Measurements from ENCODE around the gene SHB.

The SHB gene

DNA sequence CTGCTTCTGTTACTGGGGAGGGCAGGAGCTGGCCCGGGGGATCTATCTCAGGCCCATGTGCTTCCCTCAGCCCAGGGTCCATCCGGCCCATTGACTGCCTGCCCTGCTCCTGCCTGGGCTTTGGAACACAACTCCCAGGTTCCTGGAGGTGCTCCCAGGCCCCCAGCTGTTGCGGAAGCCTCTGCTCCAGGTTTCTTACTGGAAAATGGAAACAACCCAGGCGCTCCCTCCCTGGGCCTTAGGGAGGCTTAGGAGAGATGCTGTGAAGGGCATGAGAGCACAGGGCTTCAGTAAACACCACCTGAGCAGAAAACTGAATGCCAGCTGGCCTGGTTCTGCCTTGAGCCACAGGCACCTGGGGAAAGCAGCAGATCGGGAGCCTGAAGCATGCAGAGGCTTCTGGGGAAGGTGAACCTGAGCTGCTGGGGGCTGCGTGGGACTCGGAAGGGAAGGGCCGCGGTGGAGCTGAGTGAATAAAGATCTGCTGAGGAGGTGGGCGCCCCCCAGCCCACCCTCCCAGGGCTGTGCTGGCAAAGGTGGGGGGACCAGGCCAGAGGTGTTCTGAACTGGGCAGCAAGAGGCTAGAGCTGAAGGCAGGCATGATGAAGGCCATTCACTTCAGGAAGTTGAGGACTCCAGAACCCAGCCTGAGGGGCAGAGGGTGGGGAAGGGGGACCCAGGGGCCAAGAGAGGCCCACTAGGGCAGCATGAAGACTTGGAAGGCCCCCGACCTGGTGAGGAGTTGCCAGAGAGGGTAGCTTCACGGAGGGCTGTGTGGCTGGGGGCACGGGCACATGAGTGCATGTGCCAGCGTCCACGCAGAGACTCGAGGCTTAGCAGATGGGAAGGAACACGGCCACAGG is 64.8 kb downstream of the SHB start:
- no peak for DNase-seq

DNA sequence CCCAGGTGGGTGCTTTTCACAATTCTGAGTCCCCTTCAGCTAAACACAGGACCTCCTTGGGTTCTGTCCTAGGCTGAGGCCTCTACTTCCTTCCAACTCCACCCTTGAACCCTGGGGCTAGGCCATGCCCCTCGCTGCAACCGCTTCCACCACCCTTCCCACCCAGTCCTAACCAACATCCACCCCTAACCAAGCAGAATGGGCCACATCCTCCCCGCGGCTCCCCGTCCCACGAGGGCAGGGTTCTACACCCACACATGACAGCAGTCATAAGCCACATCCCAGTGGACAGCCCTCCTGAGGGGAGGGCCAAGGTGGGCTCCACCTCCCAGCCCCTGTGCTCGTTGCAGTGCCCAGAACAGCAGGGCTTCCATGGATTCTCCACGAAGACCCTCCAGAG is 65.8 kb downstream of the SHB start:
- no peak for DNase-seq

DNA sequence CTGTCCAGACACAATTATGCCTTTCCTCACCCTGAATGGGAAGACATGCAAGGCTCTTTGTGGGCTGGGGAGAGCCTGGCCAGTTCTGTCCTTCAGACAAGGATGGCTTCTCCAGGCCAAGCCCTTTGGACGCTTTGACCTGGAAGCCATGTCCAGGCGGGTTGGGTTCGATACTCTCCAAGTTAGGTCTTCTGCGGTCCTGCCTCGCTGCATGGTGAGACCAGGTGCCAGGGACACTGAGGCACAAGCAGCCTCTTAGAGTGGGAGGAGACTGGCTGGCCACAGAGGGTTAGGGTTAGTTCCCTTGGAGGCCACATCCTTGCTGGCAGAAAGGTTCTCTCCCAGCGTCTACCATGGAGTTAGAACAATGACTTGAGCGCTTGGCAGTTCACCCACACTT is 67.6 kb downstream of the SHB start:
- no peak for DNase-seq

DNA sequence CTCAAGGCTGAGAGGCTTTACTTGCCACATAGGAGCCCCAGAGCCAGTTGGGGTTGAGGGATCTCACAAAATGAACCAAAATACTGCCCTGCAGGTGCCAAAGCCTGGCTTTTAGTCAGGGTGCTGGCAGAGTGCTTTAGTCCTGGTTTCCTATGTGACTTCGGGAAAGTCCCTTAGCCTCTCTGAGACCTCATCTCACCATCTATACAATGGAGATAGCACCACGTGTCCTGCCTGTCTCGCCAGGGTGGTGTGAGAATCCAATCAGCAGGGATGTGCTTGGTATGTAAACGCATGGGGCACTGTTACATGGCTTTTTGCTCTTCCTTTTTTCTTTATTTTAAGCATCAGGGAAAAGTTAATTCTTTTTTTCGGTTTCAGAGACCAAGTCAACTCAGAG is 68.3 kb downstream of the SHB start:
- DNase-seq = no peak

DNA sequence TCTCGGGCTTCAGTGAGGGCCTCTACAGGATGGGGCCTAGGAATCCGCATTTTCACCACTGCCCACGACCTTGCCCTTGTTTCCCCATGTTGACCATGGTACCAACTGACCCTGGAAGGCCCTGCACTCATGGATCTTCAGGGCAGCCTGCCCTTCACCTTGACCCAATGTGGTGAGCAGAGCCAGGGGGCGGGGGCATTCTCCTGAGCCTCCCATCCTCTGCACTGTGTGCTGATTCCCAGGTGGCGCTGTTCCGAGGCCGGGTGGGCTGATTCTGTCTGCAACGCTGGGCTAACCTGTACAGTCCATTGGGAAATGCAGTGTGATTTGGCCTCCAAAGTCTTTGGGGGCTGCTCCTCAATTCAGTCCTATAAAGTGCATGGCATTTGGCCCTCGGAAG is 68.7 kb downstream of the SHB start:
- no peak for DNase-seq

DNA sequence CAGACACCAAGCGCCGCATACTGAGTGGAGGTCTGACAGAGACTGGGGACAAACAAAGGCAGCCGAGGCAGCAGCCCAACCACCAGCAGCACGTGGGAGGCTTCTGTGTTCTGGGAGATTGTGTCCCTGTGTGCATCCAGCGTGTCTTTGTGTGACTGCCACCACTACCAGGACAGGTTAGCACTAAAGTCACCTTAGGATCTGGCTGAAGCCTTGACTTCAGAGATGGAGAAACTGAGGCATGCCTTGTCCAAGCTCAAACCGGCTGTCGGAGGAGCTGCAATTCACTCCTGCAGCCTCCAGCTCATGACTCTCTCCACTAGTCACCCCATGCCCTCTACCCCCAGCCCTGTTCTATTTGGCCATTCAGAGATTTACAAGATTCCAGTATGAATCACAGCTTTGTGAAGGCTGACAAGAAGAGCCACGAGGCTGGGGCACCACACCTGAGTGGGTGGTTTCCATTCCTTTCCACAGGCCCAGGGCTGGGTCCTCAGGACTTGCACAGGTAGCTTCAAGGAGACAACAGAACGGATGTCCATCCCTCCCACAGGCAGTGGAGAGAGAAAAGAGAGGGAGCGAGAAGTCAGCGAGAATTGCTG is 69.3 kb downstream of the SHB start:
- peak in 1 of 2 experiments; percentile 9 for DNase-seq

DNA sequence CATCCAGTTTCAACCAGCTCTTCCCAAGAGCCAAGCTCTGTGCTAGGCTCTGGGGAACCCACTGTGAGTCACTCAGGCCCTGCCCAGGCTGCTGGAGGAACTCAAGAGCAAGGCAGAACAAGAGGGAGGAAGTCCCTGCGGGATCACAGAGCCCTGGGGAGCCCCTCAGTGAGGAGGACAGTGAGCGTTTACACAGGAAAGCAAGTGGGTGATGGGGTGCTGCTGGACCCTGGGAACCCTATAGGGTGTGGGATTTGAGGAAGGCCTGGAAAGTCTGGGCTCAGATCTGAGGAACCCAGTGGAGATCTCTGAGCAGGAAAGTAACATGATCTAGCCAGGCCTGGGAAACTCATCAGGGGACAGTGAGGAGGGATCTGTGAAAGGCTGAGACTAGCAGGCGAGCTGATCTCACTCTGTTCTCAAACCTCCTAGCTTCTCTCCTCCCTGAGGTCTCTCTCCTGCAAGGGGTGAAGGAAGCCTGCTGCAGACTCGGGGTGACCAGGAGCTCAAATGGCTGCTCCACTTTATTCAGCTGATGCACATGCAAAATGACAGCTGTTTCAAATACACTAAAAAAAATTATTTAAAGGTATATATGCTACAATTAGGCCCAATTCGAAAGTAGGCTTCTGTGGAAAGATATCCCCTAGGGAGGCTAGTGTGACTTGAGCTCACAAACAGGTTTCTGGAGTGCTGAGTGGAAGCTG is 70.0 kb downstream of the SHB start:
- DNase-seq = no peak

DNA sequence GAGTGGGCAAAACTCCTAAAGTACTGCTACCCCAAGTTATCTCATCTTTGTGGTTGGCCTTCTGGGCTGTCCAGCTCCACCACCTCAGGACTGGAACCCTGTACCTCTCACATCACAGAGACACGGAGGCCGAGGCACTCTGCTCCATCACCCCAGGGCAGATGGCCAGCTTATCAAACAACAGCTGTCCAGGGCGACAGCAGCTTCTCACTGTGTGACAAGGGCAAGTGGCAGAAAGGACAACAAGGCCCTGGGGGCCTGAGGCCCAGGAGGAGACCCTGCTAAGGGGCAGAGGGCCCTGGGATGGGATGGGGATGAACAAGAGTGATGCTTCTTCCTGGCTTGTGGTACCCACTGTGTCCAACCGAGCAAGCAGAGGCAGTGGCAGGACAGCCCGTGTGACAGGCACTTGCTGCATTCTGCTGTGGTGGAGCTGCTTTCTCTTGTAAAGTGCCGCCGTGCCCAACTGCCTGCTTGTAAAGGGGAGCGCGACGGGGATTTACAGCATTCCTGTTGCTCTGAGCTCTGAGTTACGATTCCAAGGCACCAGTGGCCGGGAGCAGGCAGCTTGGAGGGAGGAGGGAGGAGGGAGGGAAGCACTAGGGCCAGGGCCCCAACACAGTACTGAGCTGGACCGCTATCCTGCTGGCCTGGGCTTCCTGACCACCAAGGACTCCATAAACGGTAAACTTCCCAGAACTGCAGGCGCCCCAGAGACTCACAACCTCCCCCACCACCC is 71.2 kb downstream of the SHB start:
- no peak for DNase-seq

DNA sequence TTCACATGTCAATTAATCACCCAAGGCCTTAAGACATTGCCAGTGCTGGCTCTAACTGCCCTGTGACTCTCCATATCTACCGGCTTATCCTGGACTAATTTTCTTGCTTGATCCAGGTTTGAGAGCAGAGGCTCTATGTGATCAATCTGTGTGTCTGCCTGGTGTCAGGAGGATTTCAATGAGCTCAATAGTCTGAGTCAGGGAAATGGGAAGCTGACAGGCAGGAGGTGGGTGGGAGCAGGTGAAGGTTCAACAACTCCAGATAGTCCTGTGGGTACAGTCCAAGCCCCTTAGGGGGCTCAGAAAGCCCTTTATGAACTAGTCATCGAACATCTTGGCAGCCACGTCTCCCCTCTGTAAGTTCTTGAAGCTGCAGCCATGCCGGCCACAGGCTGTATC is 72.2 kb downstream of the SHB start:
- DNase-seq = no peak

DNA sequence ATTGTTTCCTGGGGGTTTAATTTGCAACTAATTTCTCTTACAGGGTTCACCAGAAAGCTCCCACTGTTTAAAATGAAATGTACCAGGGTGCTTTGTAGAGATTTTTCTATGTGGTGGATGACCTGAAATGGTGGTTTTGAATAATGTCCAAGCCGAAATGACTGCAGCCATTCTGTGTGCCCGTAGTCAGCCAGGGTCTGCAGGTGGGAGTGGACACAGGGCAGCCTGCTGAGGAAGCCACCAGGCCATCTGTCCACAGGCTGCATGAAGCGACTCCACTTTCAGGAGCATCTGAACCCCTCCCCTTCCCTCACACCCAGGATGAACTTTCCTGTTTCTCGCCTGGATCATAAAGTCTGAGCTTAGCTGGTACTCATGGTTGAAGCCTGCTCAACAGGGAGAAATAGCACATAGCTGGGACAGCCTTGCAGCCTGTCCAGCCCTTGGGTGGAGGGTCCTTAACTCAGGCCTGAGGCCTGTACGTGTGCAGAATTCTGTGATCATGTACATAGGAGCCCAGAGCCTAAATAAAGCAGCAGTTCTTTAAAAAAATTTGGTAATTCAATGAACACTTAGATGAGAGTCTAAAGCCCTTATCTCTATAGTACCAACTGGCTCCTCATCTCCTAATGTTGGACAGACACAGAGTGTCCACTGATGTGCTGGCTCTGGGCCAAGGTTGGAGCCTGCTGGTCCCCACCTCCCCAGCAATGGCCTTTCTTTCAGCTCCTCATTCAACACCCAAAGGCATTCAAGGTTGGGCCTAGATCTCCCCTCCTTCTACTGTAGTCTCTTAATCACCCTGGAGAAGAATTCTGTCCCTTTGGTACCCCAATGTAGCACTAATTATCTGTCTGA is 72.8 kb downstream of the SHB start:
- DNase-seq = no peak

DNA sequence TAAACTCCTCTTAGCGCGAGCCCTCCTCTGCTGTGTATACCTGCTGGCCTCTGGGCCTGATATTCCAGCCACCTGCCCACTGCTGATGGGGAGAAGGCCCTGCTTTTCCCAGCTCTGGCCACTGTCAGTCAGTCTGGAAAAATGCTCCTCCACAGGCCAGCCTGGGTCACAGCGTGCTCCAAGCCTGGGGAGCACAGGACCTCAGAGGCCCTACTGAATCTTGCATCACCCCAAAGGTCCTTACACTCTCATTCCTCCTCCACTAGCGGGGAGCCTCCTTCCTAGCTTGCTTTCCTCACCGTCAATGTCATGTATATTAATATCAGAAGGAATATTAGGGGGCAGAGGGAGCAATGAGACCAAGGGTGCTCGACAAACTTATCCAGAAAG is 73.7 kb downstream of the SHB start:
- no peak for DNase-seq

DNA sequence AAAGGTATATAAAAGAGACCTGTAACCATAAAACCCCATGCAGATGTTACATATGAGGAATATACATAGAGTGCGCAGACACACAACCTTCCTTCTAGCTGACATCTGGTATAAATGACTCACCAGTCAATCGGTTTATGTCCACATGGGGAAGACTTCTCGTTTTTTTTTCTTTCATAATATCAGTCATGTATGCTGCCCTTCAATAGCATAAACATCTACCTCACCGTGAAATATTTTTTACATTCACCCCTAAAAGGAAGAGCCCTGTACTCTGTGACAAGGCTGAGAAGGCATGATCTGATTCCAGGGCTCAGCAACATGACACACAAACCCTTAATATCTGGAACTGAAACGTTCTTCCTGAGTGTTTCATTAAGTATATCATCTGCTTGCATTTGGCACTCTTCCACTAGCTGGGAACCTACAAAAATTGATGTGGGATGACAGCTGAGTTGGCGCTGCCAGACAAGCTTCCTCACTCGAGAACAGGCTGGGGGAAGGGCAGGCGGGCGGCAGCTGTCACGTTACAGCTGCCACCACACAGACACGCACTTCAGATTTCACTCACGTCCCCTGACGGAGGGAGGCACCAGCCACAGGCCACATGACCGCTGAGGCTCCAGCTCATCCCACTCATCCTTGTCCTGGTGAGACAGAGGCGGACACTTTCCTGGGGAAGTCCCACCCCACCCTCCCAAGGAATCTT is 74.2 kb downstream of the SHB start:
- DNase-seq = peak in 1 of 2 experiments; percentile 13

DNA sequence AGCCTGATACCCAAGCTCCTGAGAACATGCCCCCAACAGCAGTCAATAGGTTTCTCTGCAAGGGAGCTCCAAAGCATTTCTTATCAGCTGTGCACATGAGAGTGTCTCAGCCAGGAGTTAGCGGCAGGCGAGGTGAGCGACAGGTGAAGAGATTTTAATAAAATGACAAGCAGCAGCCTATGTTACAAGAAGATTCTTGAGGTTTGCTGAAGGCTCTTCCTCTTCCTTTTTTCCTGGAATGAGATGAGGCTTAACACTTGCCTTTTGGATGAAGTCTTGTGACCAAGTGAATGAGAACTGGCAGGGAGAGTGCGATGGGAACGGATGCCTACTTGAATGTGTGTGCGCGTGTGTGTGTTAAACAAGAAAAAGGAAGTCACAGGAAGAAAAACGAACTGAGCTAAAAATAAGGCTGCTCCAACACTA is 76.1 kb downstream of the SHB start:
- no peak for DNase-seq

DNA sequence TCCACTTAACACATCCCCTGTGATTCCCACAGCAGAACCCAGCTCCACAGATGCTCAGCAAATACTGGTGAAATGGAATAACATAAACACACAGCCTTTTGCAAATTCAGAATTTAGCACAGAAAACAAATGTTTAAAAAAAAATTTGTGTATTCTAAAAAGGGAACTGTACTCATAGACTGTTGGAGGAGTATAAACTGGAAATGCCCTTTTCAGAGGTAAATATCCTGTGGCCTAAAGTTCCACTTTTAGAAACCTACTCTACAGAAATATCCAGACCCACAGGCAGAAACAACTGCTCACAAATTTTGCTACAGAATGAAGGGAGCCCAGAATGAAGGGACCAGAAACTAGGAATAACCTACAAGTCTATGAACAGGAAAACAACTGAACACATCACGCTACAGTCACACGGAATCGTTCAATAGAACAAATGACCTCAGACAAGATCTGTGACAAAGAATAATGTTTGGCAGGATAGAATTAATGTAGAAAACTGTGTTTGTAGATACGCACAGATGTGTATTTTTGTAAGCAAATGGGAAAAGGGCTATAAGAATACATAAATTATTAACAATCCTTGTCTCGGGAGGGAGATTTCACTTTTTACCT is 78.5 kb downstream of the SHB start:
- DNase-seq = no peak

DNA sequence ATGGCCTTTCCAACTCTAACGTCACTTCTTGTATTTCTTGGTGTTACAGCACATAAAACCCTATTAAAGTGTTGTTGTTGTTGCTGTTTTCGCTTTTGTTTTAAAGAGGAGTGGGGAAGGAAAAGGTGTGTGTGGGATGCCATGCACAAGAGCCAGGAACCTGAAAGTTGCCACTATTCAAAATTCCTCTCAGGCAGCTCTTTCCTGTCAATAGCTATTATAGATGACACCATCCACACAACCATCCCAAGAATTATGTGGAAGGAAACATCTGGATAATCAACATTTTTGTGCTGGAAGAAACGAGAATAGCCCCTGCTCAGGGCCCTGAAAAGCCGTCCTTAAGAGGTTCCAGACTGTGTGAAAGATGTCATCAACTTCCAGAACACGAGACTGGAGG is 79.3 kb downstream of the SHB start:
- DNase-seq = no peak

DNA sequence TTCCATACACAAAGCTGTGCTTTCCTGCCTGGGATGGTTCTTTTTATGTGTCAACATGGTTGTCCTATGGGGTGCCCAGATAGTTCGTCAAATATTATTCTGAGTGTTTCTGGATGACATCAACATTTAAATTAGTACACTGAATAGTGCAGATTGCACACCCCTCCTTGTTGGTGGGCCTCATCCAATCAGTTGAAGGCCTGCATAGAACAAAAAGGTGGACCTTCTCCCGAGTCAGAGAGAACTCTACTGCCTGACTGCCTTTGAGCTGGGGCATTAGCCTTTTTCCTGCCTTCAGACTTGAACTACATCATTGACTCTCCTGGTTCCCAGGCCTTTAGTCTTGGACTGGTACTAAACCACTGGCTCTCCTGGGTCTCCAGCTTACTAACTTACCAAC is 80.4 kb downstream of the SHB start:
- DNase-seq = no peak

DNA sequence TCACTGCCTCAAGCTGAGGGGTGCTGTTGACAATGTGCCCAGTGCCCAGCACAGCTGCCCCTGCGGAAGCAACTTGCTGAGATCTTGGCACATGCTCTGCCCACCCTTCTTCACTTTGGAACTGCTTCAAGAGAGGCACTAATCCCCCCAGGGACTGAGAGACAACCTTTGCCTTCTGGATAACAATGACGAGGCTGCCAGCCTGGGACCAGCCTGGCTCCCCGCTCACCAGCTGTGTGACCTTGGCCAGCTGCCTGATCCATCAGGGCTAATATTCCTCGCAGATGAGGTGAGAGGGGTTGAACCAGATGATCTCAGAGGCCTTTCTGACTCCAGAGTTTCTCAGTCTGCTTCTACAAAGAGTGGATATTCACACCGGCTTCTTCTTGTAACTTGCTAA is 81.0 kb downstream of the SHB start:
- DNase-seq = no peak

DNA sequence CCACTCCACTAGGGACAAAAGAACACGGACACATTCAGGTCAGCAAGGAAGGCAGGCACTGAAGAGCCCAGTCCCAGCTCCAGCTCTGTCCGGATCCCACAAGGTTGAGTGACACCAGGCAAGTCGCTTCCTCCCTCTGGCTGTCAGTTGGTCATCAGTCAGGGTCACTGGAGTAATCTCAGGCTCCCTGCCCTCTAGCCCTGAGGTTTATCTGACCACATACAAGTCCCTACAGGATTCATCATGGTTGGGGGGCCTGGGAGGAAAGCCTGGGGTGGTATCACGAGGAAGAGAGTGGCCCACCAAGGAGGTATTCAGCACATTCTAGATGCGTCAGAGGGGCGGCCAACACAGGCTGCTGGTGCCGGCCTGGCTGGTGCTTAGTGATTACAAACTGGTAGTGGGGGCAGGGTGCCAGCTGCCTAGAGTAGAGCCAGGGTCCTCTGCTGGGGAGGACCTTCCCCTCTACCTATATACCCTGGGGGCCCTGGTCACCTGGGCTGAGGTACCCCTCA is 81.5 kb downstream of the SHB start:
- DNase-seq = no peak

DNA sequence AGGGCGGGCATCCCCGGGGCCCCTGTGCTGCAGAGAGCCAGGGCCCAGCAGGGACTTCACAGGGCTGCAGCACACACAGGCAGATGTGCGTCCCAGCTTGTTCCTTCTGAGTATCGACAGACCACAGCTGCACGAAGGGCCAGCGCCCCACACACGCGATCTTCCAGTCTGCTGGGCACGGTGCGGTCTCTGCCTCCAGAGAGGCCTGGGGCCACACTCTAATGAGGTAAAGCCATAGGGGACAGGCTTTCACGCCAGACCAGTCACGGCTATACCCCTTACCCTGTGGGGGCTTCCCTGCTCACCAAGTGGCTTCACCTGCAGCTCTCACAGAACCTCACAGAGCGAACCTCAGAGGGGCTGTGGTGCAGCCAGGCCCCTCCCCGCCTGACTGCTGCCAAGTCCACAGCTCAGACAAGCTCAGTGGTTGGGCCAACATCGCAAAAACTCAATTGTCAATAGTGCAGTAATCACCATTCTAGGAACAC is 82.2 kb downstream of the SHB start:
- DNase-seq = no peak

DNA sequence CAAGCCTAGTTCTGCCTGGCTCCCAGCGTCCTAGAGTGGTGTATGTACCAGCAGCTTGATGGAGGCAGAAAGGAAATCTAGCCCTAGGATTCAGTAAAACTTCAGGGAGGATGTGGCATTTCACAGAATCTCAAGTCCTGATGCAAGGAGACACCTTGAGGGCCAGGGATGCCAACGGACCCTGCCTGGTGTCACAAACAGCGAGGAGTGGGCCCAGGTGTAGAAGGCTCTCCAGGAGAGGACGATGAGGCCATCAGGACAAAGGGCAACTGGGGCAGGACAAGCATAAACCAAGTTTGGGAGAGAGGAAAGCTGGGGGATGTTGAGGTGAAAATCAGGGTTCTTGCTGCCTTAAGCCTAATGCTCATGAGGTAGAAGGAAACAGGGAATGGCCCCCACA is 83.0 kb downstream of the SHB start:
- no peak for DNase-seq

Data from NCI-H526 (cell line).